Large intestine (tissue), 3 donors: ENCODE measurements around the gene PDP2. TPM values are rescaled to one million over a fixed set of nuclear protein-coding genes. Genes with fewer than 3 reads are reported as not detected.

Experiments
- DNase-seq, 2 donors: peaks; one replicate each; pipeline versions ENCODE4 v3.0.0 to v3.0.0-alpha.2; 2013
- H3K27ac ChIP-seq: one replicate; pipeline ENCODE4 v1.5.1; 2013; ENCODE audit warnings: low read length
- H3K27me3 ChIP-seq: 2 replicates; pipeline ENCODE4 v1.6.1; 2013; ENCODE audit warnings: low read length; ENCODE audit not compliant: control insufficient read depth, insufficient read depth
- H3K36me3 ChIP-seq: 2 replicates; pipeline ENCODE4 v1.6.1; 2013; ENCODE audit warnings: low read length; ENCODE audit not compliant: control insufficient read depth, insufficient read depth
- H3K4me1 ChIP-seq: one replicate; pipeline ENCODE4 v1.6.1; 2013; ENCODE audit warnings: low read length; ENCODE audit not compliant: control insufficient read depth, insufficient read depth
- H3K4me3 ChIP-seq: one replicate; pipeline ENCODE4 v1.5.1; 2013; ENCODE audit warnings: low read length
- H3K9me3 ChIP-seq: one replicate; pipeline ENCODE4 v1.6.1; 2013; ENCODE audit warnings: mild to moderate bottlenecking, low read depth, low read length, moderate library complexity; ENCODE audit not compliant: control insufficient read depth
- WGBS: methylation state at CpG from one replicate; pipeline ENCODE4 v1.1.5; 2013; ENCODE audit warnings: low lambda C conversion rate; ENCODE audit not compliant: insufficient coverage; 5-methylcytosine and 5-hydroxymethylcytosine counted together
- polyA plus RNA-seq: library from polyadenylated mRNA; unstranded; fragments of 120-200 nt; gene quantifications from one replicate; pipeline ENCODE4 v1.2.1, GENCODE V29; 2013

The PDP2 gene
- polyA plus RNA-seq, 1 donor, result 9.6 TPM

GRCh38 chr16:66908762-66909559 is 28.6 kb downstream of the PDP2 start:
- Histone ChIP-seq H3K27ac (no peak overlapping the region), H3K4me1 (peaks cover 35% of the 10 kb centered on the region), H3K27me3 (no peaks in the 10 kb centered on the region), H3K4me3 (no peak overlapping the region), H3K36me3 (no peaks in the 10 kb centered on the region), H3K9me3 (no peaks in the 10 kb centered on the region)
- no peak for DNase-seq
- no CpG with 5 or more reads among the region's 14 CpGs for WGBS

- H3K4me3 ChIP-seq, result no peak overlapping the region
- H3K27me3 ChIP-seq, result no peaks in the 10 kb centered on the region
- peaks cover 21% of the 10 kb centered on the region for H3K4me1 ChIP-seq
- no peaks in the 10 kb centered on the region for H3K9me3 ChIP-seq
- no CpG with 5 or more reads among the region's 14 CpGs for WGBS
- H3K27ac ChIP-seq, result no peak overlapping the region
- H3K36me3 ChIP-seq, result no peaks in the 10 kb centered on the region
- no peak for DNase-seq
Observed at GRCh38 chr16:66910175-66910940, 30.0 kb downstream of the PDP2 start.

GRCh38 chr16:66911112-66911511 is 30.8 kb downstream of the PDP2 start:
- no CpG with 5 or more reads among the region's 5 CpGs for WGBS
- no peak overlapping the region for H3K4me3 ChIP-seq
- no peaks in the 10 kb centered on the region for H3K36me3 ChIP-seq
- no peaks in the 10 kb centered on the region for H3K9me3 ChIP-seq
- no peak for DNase-seq
- peaks cover 13% of the 10 kb centered on the region for H3K4me1 ChIP-seq
- no peaks in the 10 kb centered on the region for H3K27me3 ChIP-seq
- no peak overlapping the region for H3K27ac ChIP-seq

GRCh38 chr16:66911801-66912200 is 31.5 kb downstream of the PDP2 start:
- Histone ChIP-seq H3K4me1 (peaks cover 6% of the 10 kb centered on the region), H3K36me3 (no peaks in the 10 kb centered on the region), H3K27ac (no peak overlapping the region), H3K4me3 (no peak overlapping the region), H3K27me3 (no peaks in the 10 kb centered on the region), H3K9me3 (no peaks in the 10 kb centered on the region)
- no peak for DNase-seq
- no CpG with 5 or more reads among the region's 8 CpGs for WGBS

- no peaks in the 10 kb centered on the region for H3K9me3 ChIP-seq
- no peaks in the 10 kb centered on the region for H3K27me3 ChIP-seq
- DNase-seq, result no peak
- no peak overlapping the region for H3K27ac ChIP-seq
- no CpG with 5 or more reads among the region's 10 CpGs for WGBS
- no peaks in the 10 kb centered on the region for H3K36me3 ChIP-seq
- no peak overlapping the region for H3K4me3 ChIP-seq
- H3K4me1 ChIP-seq, result peaks cover 6% of the 10 kb centered on the region
Observed at GRCh38 chr16:66913081-66913480, 32.8 kb downstream of the PDP2 start.

- no peaks in the 10 kb centered on the region for H3K27me3 ChIP-seq
- peaks cover 12% of the 10 kb centered on the region for H3K4me1 ChIP-seq
- peaks cover 2% of the 10 kb centered on the region for H3K9me3 ChIP-seq
- H3K4me3 ChIP-seq, result no peak overlapping the region
- DNase-seq, result no peak
- H3K36me3 ChIP-seq, result no peaks in the 10 kb centered on the region
- WGBS, result no CpG with 5 or more reads among the region's 4 CpGs
- no peak overlapping the region for H3K27ac ChIP-seq
Observed at GRCh38 chr16:66913711-66914110, 33.4 kb downstream of the PDP2 start.

- peaks cover 20% of the 10 kb centered on the region for H3K4me1 ChIP-seq
- peaks cover 2% of the 10 kb centered on the region for H3K9me3 ChIP-seq
- no peak for DNase-seq
- H3K4me3 ChIP-seq, result no peak overlapping the region
- no peaks in the 10 kb centered on the region for H3K27me3 ChIP-seq
- no peak overlapping the region for H3K27ac ChIP-seq
- no peaks in the 10 kb centered on the region for H3K36me3 ChIP-seq
- WGBS, result no CpG with 5 or more reads among the region's 7 CpGs
Observed at GRCh38 chr16:66914541-66914940, 34.2 kb downstream of the PDP2 start.

GRCh38 chr16:66915041-66915440 is 34.7 kb downstream of the PDP2 start:
- no peak for DNase-seq
- Histone ChIP-seq H3K27me3 (no peaks in the 10 kb centered on the region), H3K4me1 (peaks cover 25% of the 10 kb centered on the region), H3K9me3 (peaks cover 2% of the 10 kb centered on the region), H3K36me3 (no peaks in the 10 kb centered on the region), H3K4me3 (no peak overlapping the region), H3K27ac (no peak overlapping the region)
- WGBS, result no CpG with 5 or more reads among the region's 7 CpGs

- no peaks in the 10 kb centered on the region for H3K36me3 ChIP-seq
- H3K9me3 ChIP-seq, result peaks cover 3% of the 10 kb centered on the region
- H3K4me1 ChIP-seq, result peaks cover 29% of the 10 kb centered on the region
- H3K27me3 ChIP-seq, result no peaks in the 10 kb centered on the region
- no peak overlapping the region for H3K4me3 ChIP-seq
- no peak overlapping the region for H3K27ac ChIP-seq
- no peak for DNase-seq
- 93% methylated on average over 3 of the region's 6 CpGs for WGBS
Observed at GRCh38 chr16:66916518-66916917, 36.2 kb downstream of the PDP2 start.

- no peak for DNase-seq
- Histone ChIP-seq H3K4me3 (no peak overlapping the region), H3K27me3 (no peaks in the 10 kb centered on the region), H3K4me1 (peaks cover 29% of the 10 kb centered on the region), H3K36me3 (no peaks in the 10 kb centered on the region), H3K9me3 (peaks cover 5% of the 10 kb centered on the region), H3K27ac (no peak overlapping the region)
- no CpG with 5 or more reads among the region's 9 CpGs for WGBS
Observed at GRCh38 chr16:66917741-66918140, 37.4 kb downstream of the PDP2 start.
